ENCODE results near the gene TMEM271.
A peak's percentile ranks its signal among the peaks of the same experiment; 100 is the strongest.
"Not testable (repeated sequence)": the region's sequence is repeated elsewhere in the genome, so short reads cannot be mapped to it uniquely, and the experiment has no call there.

Gene TMEM271

GRCh38 chr4:560731-561291, 15.3 kb downstream of the TMEM271 start:
- DNase-seq: no peak

GRCh38 chr4:560061-560460, 16.0 kb downstream of the TMEM271 start:
- DNase-seq: no peak

- no peak for DNase-seq
These were observed 20.4 kb downstream of the TMEM271 start for GRCh38 chr4:555566-556275.

GRCh38 chr4:554793-555320, 21.2 kb downstream of the TMEM271 start:
- DNase-seq: not testable (repeated sequence)

- no peak for DNase-seq
These were observed 24.1 kb downstream of the TMEM271 start for GRCh38 chr4:552019-552418.

- not testable (repeated sequence) for DNase-seq
These were observed 25.8 kb downstream of the TMEM271 start for GRCh38 chr4:550268-550667.

GRCh38 chr4:548976-549375, 27.1 kb downstream of the TMEM271 start:
- DNase-seq: no peak

GRCh38 chr4:545612-546011, 30.5 kb downstream of the TMEM271 start:
- no peak for DNase-seq

- DNase-seq: no peak
These were observed 31.5 kb downstream of the TMEM271 start for GRCh38 chr4:544386-545105.

- no peak for DNase-seq
These were observed 34.8 kb downstream of the TMEM271 start for GRCh38 chr4:541271-541670.

- DNase-seq: no peak
These were observed 37.5 kb downstream of the TMEM271 start for GRCh38 chr4:538542-539142.

- DNase-seq: no peak
These were observed 38.4 kb downstream of the TMEM271 start for GRCh38 chr4:537436-538264.

GRCh38 chr4:536351-536972, 39.6 kb downstream of the TMEM271 start:
- DNase-seq: no peak

- DNase-seq: no peak
These were observed 40.2 kb downstream of the TMEM271 start for GRCh38 chr4:535924-536281.

- DNase-seq: no peak
These were observed 40.7 kb downstream of the TMEM271 start for GRCh38 chr4:535181-535923.

- no peak for DNase-seq
These were observed 41.4 kb downstream of the TMEM271 start for GRCh38 chr4:534576-535151.

- DNase-seq: no peak
These were observed 42.0 kb downstream of the TMEM271 start for GRCh38 chr4:534101-534575.

- DNase-seq: no peak
These were observed 42.6 kb downstream of the TMEM271 start for GRCh38 chr4:533318-534100.

GRCh38 chr4:532588-533317, 43.3 kb downstream of the TMEM271 start:
- DNase-seq: peak; percentile 67

Data from DMS53 (cell line).